Thymus (tissue), 11 donors: Measurements from ENCODE around the gene DCDC2. TPM values are rescaled to one million over a fixed set of nuclear protein-coding genes. Genes with fewer than 3 reads are reported as not detected.
"Not testable (repeated sequence)": the region's sequence is repeated elsewhere in the genome, so short reads cannot be mapped to it uniquely, and the experiment has no call there.

ENCODE experiments used
- DNase-seq, 9 donors: peaks; one replicate each; pipeline ENCODE4 v3.0.0-alpha.2; 2013; ENCODE audit warnings: low spot score in 9 of 9, low read depth in 6 of 9, missing footprints in 1 of 9
- H3K27ac ChIP-seq, 2 donors: one replicate each; pipeline ENCODE4 v1.5.1; 2013; ENCODE audit warnings: control low read depth in 1 of 2, low read depth in 1 of 2, low read length in 1 of 2, mild to moderate bottlenecking in 1 of 2, moderate library complexity in 1 of 2
- H3K27me3 ChIP-seq, 2 donors: one replicate each; pipeline ENCODE4 v1.5.1; 2013; ENCODE audit warnings: low read length in 1 of 2; ENCODE audit not compliant: control insufficient read depth in 2 of 2, insufficient read depth in 1 of 2
- H3K36me3 ChIP-seq, 2 donors: one replicate each; pipeline ENCODE4 v1.5.1; 2013; ENCODE audit warnings: low read length in 1 of 2, mild to moderate bottlenecking in 1 of 2, moderate library complexity in 1 of 2; ENCODE audit not compliant: control insufficient read depth in 2 of 2, insufficient read depth in 2 of 2
- H3K4me1 ChIP-seq, 2 donors: one replicate each; pipeline ENCODE4 v1.5.1; 2013; ENCODE audit warnings: low read length in 2 of 2; ENCODE audit not compliant: control insufficient read depth in 2 of 2, insufficient read depth in 2 of 2
- H3K4me3 ChIP-seq, 2 donors: one replicate each; pipeline ENCODE4 v1.5.1; 2013; ENCODE audit warnings: low read length in 2 of 2, control low read depth in 1 of 2, mild to moderate bottlenecking in 1 of 2
- H3K9me3 ChIP-seq, 2 donors: one replicate each; pipeline ENCODE4 v1.5.1; 2013; ENCODE audit warnings: low read length in 1 of 2, mild to moderate bottlenecking in 1 of 2; ENCODE audit not compliant: control insufficient read depth in 2 of 2, insufficient read depth in 1 of 2
- WGBS: extraction: QIAGEN DNeasy Blood & Tissue Kit; methylation state at CpG from one replicate; pipeline ENCODE4 v1.1.7; 2013; 5-methylcytosine and 5-hydroxymethylcytosine counted together
- polyA plus RNA-seq: library from polyadenylated mRNA; stranded (reverse); fragments of 200-250 nt; gene quantifications from one replicate; pipeline ENCODE4 v1.2.3, GENCODE V29; 2013
- total RNA-seq: library from RNA; stranded (reverse); fragments of 120-200 nt; gene quantifications from one replicate; pipeline ENCODE4 v1.2.4, GENCODE V29; 2013
- donor health status: healthy.

The DCDC2 gene
- total and polyA plus RNA-seq, 2 donors, result 0.19 to 0.25 TPM

GRCh38 chr6:24240380-24240928 lies 117.4 kb downstream of the DCDC2 start:
- Histone ChIP-seq H3K27me3 (no peaks in the 10 kb centered on the region), H3K4me1 (no peaks in the 10 kb centered on the region), H3K36me3 (no peaks in the 10 kb centered on the region), H3K9me3 (no peaks in the 10 kb centered on the region), H3K4me3 (no peak overlapping the region), H3K27ac (no peak overlapping the region)
- DNase-seq, result no peak
- 98% methylated on average over 3 of the region's 3 CpGs for WGBS

GRCh38 chr6:24238700-24239099 lies 119.2 kb downstream of the DCDC2 start:
- Histone ChIP-seq H3K4me3 (no peak overlapping the region), H3K9me3 (no peaks in the 10 kb centered on the region), H3K27ac (no peak overlapping the region), H3K4me1 (no peaks in the 10 kb centered on the region), H3K36me3 (no peaks in the 10 kb centered on the region), H3K27me3 (no peaks in the 10 kb centered on the region)
- WGBS, result 98% methylated on average over 3 of the region's 3 CpGs
- DNase-seq, result no peak

GRCh38 chr6:24236779-24237178 lies 121.1 kb downstream of the DCDC2 start:
- not testable (repeated sequence) for H3K27me3 ChIP-seq, DNase-seq, H3K36me3 ChIP-seq, H3K4me1 ChIP-seq, H3K27ac ChIP-seq, H3K9me3 ChIP-seq, H3K4me3 ChIP-seq
- WGBS, result 96% methylated on average over 3 of the region's 3 CpGs

- 61% methylated on average over 6 of the region's 6 CpGs for WGBS
- Histone ChIP-seq H3K4me1 (no peaks in the 10 kb centered on the region), H3K27ac (no peak overlapping the region), H3K9me3 (no peaks in the 10 kb centered on the region), H3K36me3 (no peaks in the 10 kb centered on the region), H3K27me3 (no peaks in the 10 kb centered on the region), H3K4me3 (no peak overlapping the region)
- DNase-seq, result no peak
These were observed 123.9 kb downstream of the DCDC2 start for GRCh38 chr6:24233813-24234442.

GRCh38 chr6:24231438-24231977 lies 126.4 kb downstream of the DCDC2 start:
- no peak overlapping the region for H3K27ac ChIP-seq
- H3K36me3 ChIP-seq, result no peaks in the 10 kb centered on the region
- H3K27me3 ChIP-seq, result no peaks in the 10 kb centered on the region
- H3K9me3 ChIP-seq, result no peaks in the 10 kb centered on the region
- no peak for DNase-seq
- no peaks in the 10 kb centered on the region for H3K4me1 ChIP-seq
- no peak overlapping the region for H3K4me3 ChIP-seq
- 92% methylated on average over 2 of the region's 2 CpGs for WGBS

- Histone ChIP-seq H3K4me3 (no peak overlapping the region), H3K9me3 (no peaks in the 10 kb centered on the region), H3K4me1 (no peaks in the 10 kb centered on the region), H3K36me3 (no peaks in the 10 kb centered on the region), H3K27me3 (no peaks in the 10 kb centered on the region), H3K27ac (no peak overlapping the region)
- DNase-seq, result no peak
- 63% methylated on average over 3 of the region's 3 CpGs for WGBS
These were observed 128.0 kb downstream of the DCDC2 start for GRCh38 chr6:24229696-24230405.

GRCh38 chr6:24228681-24229255 lies 129.1 kb downstream of the DCDC2 start:
- H3K4me1 ChIP-seq, result no peaks in the 10 kb centered on the region
- H3K27ac ChIP-seq, result no peak overlapping the region
- WGBS, result 73% methylated on average over 3 of the region's 3 CpGs
- H3K4me3 ChIP-seq, result no peak overlapping the region
- H3K27me3 ChIP-seq, result no peaks in the 10 kb centered on the region
- no peaks in the 10 kb centered on the region for H3K36me3 ChIP-seq
- no peak for DNase-seq
- no peaks in the 10 kb centered on the region for H3K9me3 ChIP-seq

GRCh38 chr6:24228123-24228522 lies 129.7 kb downstream of the DCDC2 start:
- Histone ChIP-seq H3K27ac (no peak overlapping the region), H3K36me3 (no peaks in the 10 kb centered on the region), H3K4me3 (no peak overlapping the region), H3K4me1 (no peaks in the 10 kb centered on the region), H3K9me3 (no peaks in the 10 kb centered on the region), H3K27me3 (no peaks in the 10 kb centered on the region)
- 96% methylated on average over 2 of the region's 2 CpGs for WGBS
- DNase-seq, result no peak

- H3K9me3 ChIP-seq, result no peaks in the 10 kb centered on the region
- H3K36me3 ChIP-seq, result no peaks in the 10 kb centered on the region
- no peak overlapping the region for H3K4me3 ChIP-seq
- no peaks in the 10 kb centered on the region for H3K27me3 ChIP-seq
- H3K4me1 ChIP-seq, result no peaks in the 10 kb centered on the region
- DNase-seq, result no peak
- WGBS, result 88% methylated on average over 4 of the region's 4 CpGs
- H3K27ac ChIP-seq, result no peak overlapping the region
These were observed 130.3 kb downstream of the DCDC2 start for GRCh38 chr6:24227556-24227955.
